Measurements from ENCODE around the gene MPND.

The MPND gene

GRCh38 chr19:4301590-4302242, 41.6 kb upstream of the MPND start:
- no peak overlapping the region for H3K9ac ChIP-seq (ENCODE audit: low read length)
- no peak overlapping the region for H3K4me2 ChIP-seq (ENCODE audit: low read length)
- H3K36me3 ChIP-seq (ENCODE audit: insufficient read depth, low read length) = no peaks in the 10 kb centered on the region
- H3K4me3 ChIP-seq (ENCODE audit: low read depth, low read length, poor library complexity, severe bottlenecking) = no peak overlapping the region
- no peaks in the 10 kb centered on the region for H3K79me2 ChIP-seq (ENCODE audit: insufficient read depth, low read length)
- H4K20me1 ChIP-seq (ENCODE audit: insufficient read depth, low read length) = no peaks in the 10 kb centered on the region
- no peak overlapping the region for H2AFZ ChIP-seq (ENCODE audit: low read length)
- H3K27ac ChIP-seq (ENCODE audit: low read depth, low read length, poor library complexity, severe bottlenecking) = no peak overlapping the region
- TF ChIP-seq EZH2 (IDR thresholded peaks at IDR 0.05; ENCODE audit: borderline replicate concordance, low read length) = no peak
- TF ChIP-seq CTCF (IDR thresholded peaks at IDR 0.05; ENCODE audit: low read length) = no peak
- peaks cover 18% of the 10 kb centered on the region for H3K4me1 ChIP-seq (ENCODE audit: insufficient read depth, low read length, severe bottlenecking)
- no peaks in the 10 kb centered on the region for H3K27me3 ChIP-seq (ENCODE audit: insufficient read depth, low read length)
- H3F3A ChIP-seq (ENCODE audit: insufficient read depth, low read length) = no peaks in the 10 kb centered on the region
- H3K9me2 ChIP-seq (ENCODE audit: low read depth, low read length) = no peaks in the 10 kb centered on the region
- no peaks in the 10 kb centered on the region for H3K9me3 ChIP-seq (ENCODE audit: low read length)

GRCh38 chr19:4302243-4302640, 41.1 kb upstream of the MPND start, which contains the start of gene TMIGD2:
Gene TMIGD2, minus strand, starts transcription at chr19:4302389. Its CDS starts 4 bp downstream, at chr19:4302385.
- Histone ChIP-seq H3K4me1 (ENCODE audit: insufficient read depth, low read length, severe bottlenecking) (peaks cover 16% of the 10 kb centered on the region), H3K4me3 (ENCODE audit: low read depth, low read length, poor library complexity, severe bottlenecking) (no peak within 1 kb of the TSS), H3K9me3 (ENCODE audit: low read length) (no peaks in the 10 kb centered on the region), H3K9me2 (ENCODE audit: low read depth, low read length) (no peaks in the 10 kb centered on the region), H3K36me3 (ENCODE audit: insufficient read depth, low read length) (no peaks in the 10 kb centered on the region), H4K20me1 (ENCODE audit: insufficient read depth, low read length) (no peaks in the 10 kb centered on the region), H3K4me2 (ENCODE audit: low read length) (no peak within 1 kb of the TSS), H3K27ac (ENCODE audit: low read depth, low read length, poor library complexity, severe bottlenecking) (no peak within 1 kb of the TSS), H3K79me2 (ENCODE audit: insufficient read depth, low read length) (no peaks in the 10 kb centered on the region), H3K9ac (ENCODE audit: low read length) (no peak within 1 kb of the TSS), H2AFZ (ENCODE audit: low read length) (no peak within 1 kb of the TSS), H3F3A (ENCODE audit: insufficient read depth, low read length) (no peaks in the 10 kb centered on the region), H3K27me3 (ENCODE audit: insufficient read depth, low read length) (no peaks in the 10 kb centered on the region)
- TF ChIP-seq EZH2 (IDR thresholded peaks at IDR 0.05; ENCODE audit: borderline replicate concordance, low read length) (no peak), CTCF (IDR thresholded peaks at IDR 0.05; ENCODE audit: low read length) (no peak)

GRCh38 chr19:4303819-4304537, 39.4 kb upstream of the MPND start:
- H3K36me3 ChIP-seq (ENCODE audit: insufficient read depth, low read length) = peaks cover 3% of the 10 kb centered on the region; the same call in 1 of the 2 replicates
- no peaks in the 10 kb centered on the region for H3K79me2 ChIP-seq (ENCODE audit: insufficient read depth, low read length)
- H3K9me2 ChIP-seq (ENCODE audit: low read depth, low read length) = no peaks in the 10 kb centered on the region
- no peaks in the 10 kb centered on the region for H3F3A ChIP-seq (ENCODE audit: insufficient read depth, low read length)
- no peaks in the 10 kb centered on the region for H3K27me3 ChIP-seq (ENCODE audit: insufficient read depth, low read length)
- H2AFZ ChIP-seq (ENCODE audit: low read length) = no peak overlapping the region
- no peaks in the 10 kb centered on the region for H3K9me3 ChIP-seq (ENCODE audit: low read length)
- H3K4me1 ChIP-seq (ENCODE audit: insufficient read depth, low read length, severe bottlenecking) = peaks cover 16% of the 10 kb centered on the region
- H3K9ac ChIP-seq (ENCODE audit: low read length) = no peak overlapping the region
- H4K20me1 ChIP-seq (ENCODE audit: insufficient read depth, low read length) = no peaks in the 10 kb centered on the region
- no peak overlapping the region for H3K27ac ChIP-seq (ENCODE audit: low read depth, low read length, poor library complexity, severe bottlenecking)
- H3K4me2 ChIP-seq (ENCODE audit: low read length) = peak overlapping the region; percentile 35
- peak overlapping the region; percentile 61 for H3K4me3 ChIP-seq (ENCODE audit: low read depth, low read length, poor library complexity, severe bottlenecking)
- TF ChIP-seq EZH2 (IDR thresholded peaks at IDR 0.05; ENCODE audit: borderline replicate concordance, low read length) (no peak), CTCF (IDR thresholded peaks at IDR 0.05; ENCODE audit: low read length) (no peak)

Data from OCI-LY1 (cell line).